Stimulated activated CD4-positive, alpha-beta T cell treated with anti-CD3 and anti-CD28 coated beads, Interleukin-15, amount 100 ng/mL, for 48 hours (primary cell): Measurements from ENCODE around the gene ZNF443.
"Not testable (repeated sequence)": the region's sequence is repeated elsewhere in the genome, so short reads cannot be mapped to it uniquely, and the experiment has no call there.

Experiments
- DNase-seq, 2 donors: peaks; one replicate each; pipeline ENCODE4 v3.0.0-alpha.2; 2020; ENCODE audit warnings: low read depth in 2 of 2

The ZNF443 gene

GRCh38 chr19:12440541-12441316, at the start of gene ZNF443:
TSS of gene ZNF443 (minus strand) at chr19:12441021. CDS start at chr19:12440914, 107 bp downstream.
- DNase-seq = peak; percentile 97 to 98

GRCh38 chr19:12486265-12486783, 45.5 kb upstream of the ZNF443 start:
- DNase-seq = not testable (repeated sequence)

GRCh38 chr19:12485571-12485970, 44.8 kb upstream of the ZNF443 start:
- DNase-seq = no peak

GRCh38 chr19:12485052-12485416, 44.2 kb upstream of the ZNF443 start:
- no peak for DNase-seq

- DNase-seq = peak; percentile 74 to 85
These were observed 43.7 kb upstream of the ZNF443 start, which contains the start of gene ZNF709 for GRCh38 chr19:12484371-12485051. TSS of gene ZNF709 (minus strand) at chr19:12484816. CDS start at chr19:12484657, 159 bp downstream.

- no peak for DNase-seq
These were observed 43.2 kb upstream of the ZNF443 start for GRCh38 chr19:12484011-12484370.

- DNase-seq = no peak
These were observed 41.7 kb upstream of the ZNF443 start for GRCh38 chr19:12482509-12482886.

GRCh38 chr19:12481781-12482508, 41.1 kb upstream of the ZNF443 start:
- DNase-seq = no peak

GRCh38 chr19:12478234-12478941, 37.6 kb upstream of the ZNF443 start:
- no peak for DNase-seq

- DNase-seq = not testable (repeated sequence)
These were observed 26.8 kb upstream of the ZNF443 start for GRCh38 chr19:12467651-12468050.

- no peak for DNase-seq
These were observed 24.4 kb upstream of the ZNF443 start for GRCh38 chr19:12465211-12465610.

- DNase-seq = no peak
These were observed 23.9 kb upstream of the ZNF443 start for GRCh38 chr19:12464769-12465168.

- DNase-seq = not testable (repeated sequence)
These were observed 23.3 kb upstream of the ZNF443 start for GRCh38 chr19:12464139-12464538.

- DNase-seq = no peak
These were observed 12.7 kb upstream of the ZNF443 start for GRCh38 chr19:12453495-12453894.

GRCh38 chr19:12450844-12451243, 10.0 kb upstream of the ZNF443 start:
- no peak for DNase-seq

GRCh38 chr19:12448808-12449207, 8.0 kb upstream of the ZNF443 start:
- DNase-seq = no peak

GRCh38 chr19:12439686-12440540, 908 bp downstream of the ZNF443 start:
- peak; percentile 22 to 48 for DNase-seq

- DNase-seq = not testable (repeated sequence)
These were observed 10.0 kb downstream of the ZNF443 start for GRCh38 chr19:12430726-12431299.

GRCh38 chr19:12425888-12426274, 14.9 kb downstream of the ZNF443 start:
- DNase-seq = no peak

- DNase-seq = no peak
These were observed 15.5 kb downstream of the ZNF443 start for GRCh38 chr19:12425236-12425887.
